ENCODE measurements around the gene FAM135A.
A peak's percentile ranks its signal among the peaks of the same experiment; 100 is the strongest.

FAM135A gene

DNA sequence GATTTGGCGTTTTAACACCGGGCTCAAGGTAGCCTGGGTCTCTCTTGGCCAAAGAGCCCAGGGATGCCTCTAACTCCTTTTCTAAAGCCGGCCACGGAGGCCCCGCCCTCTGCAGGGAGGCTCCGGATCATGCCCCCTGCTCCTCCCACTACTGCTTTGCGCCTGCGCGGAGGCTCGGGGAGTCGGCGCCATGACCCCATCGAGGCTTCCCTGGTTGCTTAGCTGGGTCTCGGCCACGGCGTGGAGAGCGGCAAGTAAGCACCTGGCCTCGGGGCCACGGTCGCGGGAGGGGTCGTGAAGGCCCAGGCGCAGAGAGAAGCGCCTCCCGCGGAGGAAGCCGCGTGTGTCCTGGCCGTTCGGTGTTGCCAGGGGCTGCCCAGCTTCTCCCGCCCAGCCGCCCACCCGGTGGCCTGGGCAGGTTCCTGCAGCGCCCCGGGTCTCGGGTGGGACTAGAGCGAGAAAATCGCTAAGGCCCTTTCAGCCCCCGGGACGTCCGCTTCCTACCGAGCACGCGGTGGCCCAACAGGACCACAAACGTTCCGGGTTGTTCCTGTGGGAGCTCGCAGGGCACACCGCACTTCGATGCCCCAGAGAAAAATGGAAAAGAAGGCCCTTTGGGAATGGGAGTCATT, 153.6 kb downstream of the FAM135A start, which contains the start of gene SDHAF4 (continued):
- TF ChIP-seq, protein P1, sequence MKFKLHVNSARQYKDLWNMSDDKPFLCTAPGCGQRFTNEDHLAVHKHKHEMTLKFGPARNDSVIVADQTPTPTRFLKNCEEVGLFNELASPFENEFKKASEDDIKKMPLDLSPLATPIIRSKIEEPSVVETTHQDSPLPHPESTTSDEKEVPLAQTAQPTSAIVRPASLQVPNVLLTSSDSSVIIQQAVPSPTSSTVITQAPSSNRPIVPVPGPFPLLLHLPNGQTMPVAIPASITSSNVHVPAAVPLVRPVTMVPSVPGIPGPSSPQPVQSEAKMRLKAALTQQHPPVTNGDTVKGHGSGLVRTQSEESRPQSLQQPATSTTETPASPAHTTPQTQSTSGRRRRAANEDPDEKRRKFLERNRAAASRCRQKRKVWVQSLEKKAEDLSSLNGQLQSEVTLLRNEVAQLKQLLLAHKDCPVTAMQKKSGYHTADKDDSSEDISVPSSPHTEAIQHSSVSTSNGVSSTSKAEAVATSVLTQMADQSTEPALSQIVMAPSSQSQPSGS (tag by site-specific recombination; IDR thresholded peaks at IDR 0.05; ENCODE audit: low read depth): no peak
- TF ChIP-seq ZNF621 (tag by site-specific recombination; IDR thresholded peaks at IDR 0.05) (no peak), ZEB2 (tag by site-specific recombination; IDR thresholded peaks at IDR 0.05) (peak; percentile 70), ZNF624 (tag by site-specific recombination; IDR thresholded peaks at IDR 0.05) (no peak), YY1 (tag by site-specific recombination; IDR thresholded peaks at IDR 0.05) (peak; percentile 80), ZNF658 (tag by site-specific recombination; IDR thresholded peaks at IDR 0.05) (no peak), PRDM6 (tag by site-specific recombination; IDR thresholded peaks at IDR 0.05) (no peak), KLF8 (tag by site-specific recombination; IDR thresholded peaks at IDR 0.05) (peak; percentile 65; the same call in 1 of the 2 replicates), ZFHX2 (tag by site-specific recombination; conservative IDR thresholded peaks at IDR 0.05) (peak; percentile 68; the same call in 1 of the 2 replicates), ZNF112 (tag by site-specific recombination; IDR thresholded peaks at IDR 0.05) (no peak), ZNF175 (tag by site-specific recombination; IDR thresholded peaks at IDR 0.05) (no peak), ZNF837 (tag by site-specific recombination; IDR thresholded peaks at IDR 0.05) (no peak), BCL11B (tag by site-specific recombination; IDR thresholded peaks at IDR 0.05; ENCODE audit: low read depth) (no peak), IKZF3 (tag by site-specific recombination; IDR thresholded peaks at IDR 0.05) (no peak), ZNF140 (tag by site-specific recombination; IDR thresholded peaks at IDR 0.05) (no peak), ZNF791 (tag by site-specific recombination; IDR thresholded peaks at IDR 0.05) (no peak), EGR2 (tag by site-specific recombination; IDR thresholded peaks at IDR 0.05; ENCODE audit: low read depth) (peak; percentile 57), ZNF24 (tag by site-specific recombination; IDR thresholded peaks at IDR 0.05) (no peak), KLF16 (tag by site-specific recombination; IDR thresholded peaks at IDR 0.05) (peak; percentile 78; the same call in 1 of the 2 replicates), ZNF670 (tag by site-specific recombination; IDR thresholded peaks at IDR 0.05; ENCODE audit: low read depth) (no peak), ZNF16 (tag by site-specific recombination; IDR thresholded peaks at IDR 0.05; ENCODE audit: low read depth) (no peak), ZNF560 (tag by site-specific recombination; IDR thresholded peaks at IDR 0.05; ENCODE audit: borderline replicate concordance) (no peak), ZNF184 (tag by site-specific recombination; IDR thresholded peaks at IDR 0.05) (no peak), ZSCAN16 (tag by site-specific recombination; IDR thresholded peaks at IDR 0.05) (no peak), ZNF664 (tag by site-specific recombination; IDR thresholded peaks at IDR 0.05) (no peak), HOXA7 (CRISPR knock-in tag; IDR thresholded peaks at IDR 0.05; ENCODE audit: borderline replicate concordance) (no peak), MEIS1 (CRISPR knock-in tag; IDR thresholded peaks at IDR 0.05; ENCODE audit: borderline replicate concordance) (no peak), ZNF416 (tag by site-specific recombination; IDR thresholded peaks at IDR 0.05) (no peak), ZNF114 (tag by site-specific recombination; IDR thresholded peaks at IDR 0.05) (no peak), ZNF501 (tag by site-specific recombination; IDR thresholded peaks at IDR 0.05) (peak; percentile 89), ELK4 (IDR thresholded peaks at IDR 0.05; ENCODE audit: borderline replicate concordance, low read depth, low read length) (no peak), ZNF148 (tag by site-specific recombination; IDR thresholded peaks at IDR 0.05; ENCODE audit: borderline replicate concordance) (no peak)
- TF ChIP-seq, protein P2, sequence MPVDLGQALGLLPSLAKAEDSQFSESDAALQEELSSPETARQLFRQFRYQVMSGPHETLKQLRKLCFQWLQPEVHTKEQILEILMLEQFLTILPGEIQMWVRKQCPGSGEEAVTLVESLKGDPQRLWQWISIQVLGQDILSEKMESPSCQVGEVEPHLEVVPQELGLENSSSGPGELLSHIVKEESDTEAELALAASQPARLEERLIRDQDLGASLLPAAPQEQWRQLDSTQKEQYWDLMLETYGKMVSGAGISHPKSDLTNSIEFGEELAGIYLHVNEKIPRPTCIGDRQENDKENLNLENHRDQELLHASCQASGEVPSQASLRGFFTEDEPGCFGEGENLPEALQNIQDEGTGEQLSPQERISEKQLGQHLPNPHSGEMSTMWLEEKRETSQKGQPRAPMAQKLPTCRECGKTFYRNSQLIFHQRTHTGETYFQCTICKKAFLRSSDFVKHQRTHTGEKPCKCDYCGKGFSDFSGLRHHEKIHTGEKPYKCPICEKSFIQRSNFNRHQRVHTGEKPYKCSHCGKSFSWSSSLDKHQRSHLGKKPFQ (tag by site-specific recombination; IDR thresholded peaks at IDR 0.05): no peak

Data from HEK293 (cell line).